Panc1 (cell line): ENCODE measurements around the gene RPS16.

Source experiments
- CTCF ChIP-seq: fragments of 450-650 bp; IDR thresholded peaks from 2 replicates; pipeline ENCODE4 v1.5.1; 2017; ENCODE audit warnings: mild to moderate bottlenecking
- POLR2AphosphoS5 ChIP-seq: IDR thresholded peaks from 2 replicates; pipeline ENCODE4 v1.6.1; 2012; ENCODE audit warnings: mild to moderate bottlenecking, low read depth, low read length, moderate library complexity
- SIN3A ChIP-seq: IDR thresholded peaks from 2 replicates; pipeline ENCODE4 v1.6.1; 2012; ENCODE audit warnings: low read depth, mild to moderate bottlenecking, low read length, moderate library complexity, borderline replicate concordance; ENCODE audit not compliant: insufficient read depth

- TF ChIP-seq CTCF (no peak), POLR2AphosphoS5 (no peak), SIN3A (no peak)
Measured at GRCh38 chr19:39472746-39473442, 37.1 kb upstream of the RPS16 start.
